ENCODE data around the gene SGIP1.

- no peak for TF ChIP-seq POLR2A (IDR thresholded peaks at IDR 0.05)
- no peak for TF ChIP-seq CTCF (IDR thresholded peaks at IDR 0.05)
- no peak for TF ChIP-seq POLR2AphosphoS5 (IDR thresholded peaks at IDR 0.05)
Measured at GRCh38 chr1:66711420-66711819, 177.5 kb downstream of the SGIP1 start.
